ENCODE results near the gene CYB561D1.
A peak's percentile ranks its signal among the peaks of the same experiment; 100 is the strongest.
"Not testable (repeated sequence)": the region's sequence is repeated elsewhere in the genome, so short reads cannot be mapped to it uniquely, and the experiment has no call there.

The CYB561D1 gene

DNA sequence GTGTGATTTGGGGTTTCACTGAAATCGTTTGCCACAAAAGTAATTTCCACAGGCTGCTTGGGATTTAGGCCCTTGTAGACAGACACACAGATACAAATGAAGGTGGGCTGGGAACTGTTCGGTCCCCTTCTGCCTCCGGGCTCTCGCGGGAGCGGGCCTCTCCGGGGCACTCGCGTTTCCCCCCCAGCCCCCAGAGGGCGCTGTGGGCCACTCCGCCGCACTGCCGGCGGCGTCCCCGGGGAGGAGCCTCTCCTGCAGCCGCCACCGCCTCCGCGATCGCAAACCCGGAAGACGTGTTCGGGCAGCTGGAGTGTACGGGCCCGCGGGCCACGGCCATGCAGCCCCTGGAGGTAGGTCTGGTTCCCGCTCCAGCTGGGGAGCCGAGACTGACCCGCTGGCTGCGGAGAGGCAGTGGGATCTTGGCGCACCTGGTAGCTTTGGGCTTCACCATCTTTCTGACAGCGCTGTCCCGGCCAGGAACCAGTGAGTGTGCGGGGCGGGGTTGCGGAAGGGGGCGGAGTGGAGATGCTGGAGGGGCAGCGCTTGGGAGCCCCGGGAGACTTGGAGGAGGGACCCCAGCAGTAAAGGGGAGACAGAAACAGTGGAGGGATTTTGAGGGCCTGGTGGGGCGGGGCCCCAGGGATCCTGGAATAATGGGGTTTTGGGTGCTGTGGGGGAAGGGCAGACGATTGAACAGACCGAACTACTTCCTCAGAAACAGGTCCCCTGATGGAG, at the start of gene CYB561D1:
TSS of gene CYB561D1 (plus strand) at position 290 of the 735 bp plus-strand sequence. CDS start at position 336, 46 bp downstream.
- DNase-seq, result peak; percentile 82 to 83

- no peak for DNase-seq
Measured at GRCh38 chr1:109444346-109444745, 49.5 kb upstream of the CYB561D1 start.

DNA sequence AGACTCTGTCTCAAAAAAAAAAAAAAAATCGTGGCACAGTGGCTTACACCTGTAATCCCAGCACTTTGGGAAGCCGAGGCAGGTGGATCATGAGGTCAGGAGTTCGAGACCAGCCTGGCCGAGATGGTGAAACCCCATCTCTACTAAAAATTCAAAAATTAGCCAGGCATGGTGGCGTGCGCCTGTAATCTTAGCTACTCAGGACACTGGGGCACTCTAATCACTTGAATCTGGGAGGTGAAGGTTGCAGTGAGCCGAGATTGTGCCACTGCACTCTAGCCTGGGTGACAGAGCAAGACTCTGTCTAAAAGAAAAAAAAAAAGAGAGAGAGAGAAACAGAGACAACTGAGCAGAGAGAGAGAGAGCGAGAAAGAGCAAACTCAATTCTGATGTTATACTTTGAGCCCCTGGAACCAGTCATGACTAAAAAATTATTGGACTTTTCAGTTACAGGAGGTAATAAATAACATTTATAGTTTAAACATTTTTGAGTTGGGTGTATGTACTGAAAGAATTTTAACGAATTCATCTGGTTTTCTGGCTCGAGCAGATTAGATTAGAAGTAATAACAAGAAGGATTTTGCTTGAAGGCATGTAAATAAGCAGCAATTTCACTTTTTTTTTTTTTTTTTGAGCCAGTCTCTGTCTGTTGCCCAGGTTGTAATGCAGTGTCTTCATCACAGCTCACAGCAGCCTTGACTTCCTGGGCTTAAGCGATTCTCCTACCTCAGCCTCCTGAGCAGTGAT, 47.8 kb upstream of the CYB561D1 start:
- not testable (repeated sequence) for DNase-seq

DNA sequence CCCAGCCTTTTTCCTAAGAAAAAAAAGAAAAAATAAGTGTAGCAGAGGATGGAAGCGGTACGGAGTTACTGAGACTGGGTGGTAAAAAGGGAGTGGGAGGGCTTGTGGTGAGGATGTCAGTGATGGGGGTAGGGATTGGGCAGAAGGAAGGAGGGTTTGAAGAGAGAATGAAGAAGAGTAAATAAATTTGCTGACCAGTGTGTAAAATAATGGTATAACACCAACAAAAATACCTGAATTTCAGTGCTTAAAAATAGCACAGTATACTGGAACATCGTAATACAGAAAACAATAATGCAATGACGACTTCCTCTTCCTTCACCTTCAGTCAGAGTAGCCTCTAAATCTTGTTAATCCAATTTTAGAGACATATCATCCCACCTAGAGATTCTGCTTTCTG, 46.4 kb upstream of the CYB561D1 start:
- no peak for DNase-seq

GRCh38 chr1:109454497-109455133, 39.3 kb upstream of the CYB561D1 start:
- no peak for DNase-seq

- no peak for DNase-seq
Measured at GRCh38 chr1:109457819-109458218, 36.1 kb upstream of the CYB561D1 start.

DNA sequence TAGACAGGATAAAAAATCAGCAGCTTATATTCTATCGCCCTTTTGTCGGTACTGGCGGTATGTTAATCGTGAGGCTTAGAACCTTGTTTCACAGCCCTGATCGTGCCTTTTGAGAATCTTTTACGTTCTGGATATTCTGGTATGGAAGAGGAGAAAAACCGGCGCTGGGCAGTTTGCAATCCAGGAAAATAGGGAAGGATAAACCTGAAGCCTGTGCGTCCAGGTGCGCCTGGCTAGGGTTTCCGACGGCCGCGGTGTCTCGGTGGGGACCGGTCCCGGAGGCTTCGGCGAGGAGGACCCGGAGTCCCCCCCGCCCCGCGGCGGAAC, 27.8 kb upstream of the CYB561D1 start:
- DNase-seq, result no peak

GRCh38 chr1:109466452-109467300, 27.2 kb upstream of the CYB561D1 start, which contains the start of gene SYPL2:
Gene SYPL2 (plus strand): TSS chr1:109466546. CDS start chr1:109466844, 298 bp downstream.
- DNase-seq, result no peak

- no peak for DNase-seq
Measured at GRCh38 chr1:109467301-109467777, 26.6 kb upstream of the CYB561D1 start.

DNA sequence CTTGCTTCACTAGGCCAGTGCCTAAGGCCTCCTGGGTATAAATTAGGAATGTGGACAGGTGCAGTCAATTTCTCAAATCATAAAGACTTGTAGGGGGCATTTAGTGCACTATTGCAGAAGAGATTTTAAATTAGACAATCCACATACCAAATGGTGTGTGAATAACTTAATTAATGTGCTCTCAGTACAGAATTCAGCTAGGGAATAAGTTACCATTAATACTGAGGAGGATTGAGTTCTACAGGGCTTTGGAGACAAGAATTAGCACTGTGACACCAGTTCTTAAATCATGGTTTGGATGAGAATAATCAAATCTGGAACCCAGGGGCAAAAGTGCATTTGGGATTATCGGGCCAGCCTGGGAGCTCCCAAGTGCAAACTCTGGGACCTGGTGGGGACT, 25.8 kb upstream of the CYB561D1 start:
- DNase-seq, result no peak

GRCh38 chr1:109468903-109469302, 25.0 kb upstream of the CYB561D1 start:
- DNase-seq, result no peak

DNA sequence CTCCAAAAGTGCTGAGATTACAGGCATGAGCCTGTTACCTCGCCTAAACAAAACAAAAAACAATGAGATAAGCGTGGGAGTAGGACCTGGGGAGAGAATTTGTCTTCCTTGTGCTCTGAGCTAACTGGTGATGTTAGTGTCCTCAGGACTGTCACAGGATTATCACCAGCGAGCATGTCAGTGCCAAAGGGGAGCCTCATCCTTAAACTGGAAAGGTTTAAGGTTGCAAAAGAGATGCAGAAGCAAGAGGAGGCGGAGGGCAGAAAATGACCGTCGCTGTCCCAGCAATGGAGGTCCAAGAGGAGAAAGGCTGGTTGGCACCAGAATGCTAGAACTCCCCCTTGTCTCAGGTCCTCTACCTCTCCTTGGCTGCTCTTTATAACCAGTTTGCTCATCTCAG, 23.6 kb upstream of the CYB561D1 start:
- DNase-seq, result no peak

DNA sequence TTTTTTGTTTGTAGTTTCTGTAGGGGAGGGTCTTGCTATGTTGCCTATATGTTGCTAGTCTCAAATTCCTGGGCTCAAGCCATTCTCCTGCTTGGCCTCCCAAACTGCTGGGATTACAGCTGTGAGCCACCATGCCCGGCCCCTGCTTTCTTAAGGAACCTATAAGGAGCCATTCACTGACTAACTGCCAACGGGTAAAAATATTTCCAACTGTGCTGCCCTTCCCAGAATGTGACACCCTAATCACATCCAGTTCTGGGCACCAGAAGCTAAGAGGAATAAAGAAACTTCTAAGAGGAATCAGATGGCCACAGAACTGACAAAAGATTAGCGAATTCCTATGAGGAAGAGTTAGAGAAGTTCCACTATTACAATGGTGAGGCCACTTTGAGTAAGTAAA, 21.1 kb upstream of the CYB561D1 start:
- no peak for DNase-seq

DNA sequence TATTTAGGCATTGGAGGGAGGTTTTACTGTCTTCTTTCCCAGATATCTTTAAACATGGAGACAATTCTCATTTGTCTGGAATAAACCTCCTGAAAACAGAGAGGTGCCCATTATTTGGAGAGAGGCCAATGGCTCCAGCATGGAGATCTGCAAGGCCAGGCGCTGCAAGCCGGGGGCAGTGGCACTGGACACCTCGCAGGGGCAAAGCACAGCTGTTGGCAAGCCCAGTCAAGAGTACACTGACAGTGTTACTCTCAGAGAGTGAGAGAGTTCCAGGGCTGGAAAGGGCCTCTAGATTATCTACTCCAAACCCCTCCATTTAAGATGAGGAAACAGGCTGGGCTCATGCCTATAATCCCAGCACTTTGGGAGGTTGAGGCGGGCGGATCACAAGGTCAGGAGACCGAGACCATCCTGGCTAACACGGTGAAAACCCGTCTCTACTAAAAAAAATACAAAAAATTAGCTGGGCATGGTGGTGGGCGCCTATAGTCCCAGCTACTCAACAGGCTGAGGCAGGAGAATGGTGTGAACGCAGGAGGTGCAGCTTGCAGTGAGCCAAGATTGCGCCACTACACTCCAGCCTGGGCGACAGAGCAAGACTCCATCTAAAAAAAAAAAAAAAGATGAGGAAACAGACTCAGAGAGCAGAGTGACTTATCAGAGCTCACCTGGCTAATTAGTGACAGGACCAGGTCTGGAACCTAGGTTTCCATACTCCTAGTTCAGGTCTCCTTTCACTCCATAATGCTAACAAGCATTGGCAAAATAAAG, 20.4 kb upstream of the CYB561D1 start:
- DNase-seq, result not testable (repeated sequence)

DNA sequence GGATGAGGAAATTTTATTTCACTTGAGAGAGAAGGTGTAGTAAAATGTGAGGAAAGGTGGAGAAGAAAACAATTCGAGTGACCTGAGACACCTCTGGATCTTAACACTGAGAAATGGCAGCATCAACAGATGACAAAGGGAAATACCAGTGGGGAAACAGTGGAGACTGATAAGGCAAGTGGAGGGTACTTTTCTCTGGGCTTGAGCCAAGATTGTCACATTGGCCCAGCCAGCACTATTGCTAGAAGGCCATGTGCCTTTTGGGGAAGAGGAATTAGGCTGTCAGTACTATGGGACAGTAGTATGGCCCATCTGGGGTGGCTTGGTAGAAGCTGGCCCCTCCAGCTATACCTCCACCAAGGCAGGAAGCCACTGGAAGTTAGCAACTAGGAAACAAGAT, 19.2 kb upstream of the CYB561D1 start:
- no peak for DNase-seq

GRCh38 chr1:109475261-109475660, 18.6 kb upstream of the CYB561D1 start:
- no peak for DNase-seq

DNA sequence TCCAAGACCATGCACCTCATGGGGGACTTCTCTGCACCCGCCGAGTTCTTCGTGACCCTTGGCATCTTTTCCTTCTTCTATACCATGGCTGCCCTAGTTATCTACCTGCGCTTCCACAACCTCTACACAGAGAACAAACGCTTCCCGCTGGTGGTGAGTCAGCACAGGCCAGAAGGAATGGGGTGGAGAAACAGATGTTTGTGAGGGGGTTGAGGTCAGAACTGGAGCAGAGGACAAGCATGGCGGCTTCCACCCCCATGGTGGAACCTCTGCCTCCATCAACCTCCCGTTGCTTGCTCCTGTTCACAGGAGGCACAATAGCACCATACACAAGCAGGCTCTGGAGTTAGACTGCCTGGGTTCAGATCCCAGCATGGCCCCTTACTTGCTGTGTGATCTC, 17.1 kb upstream of the CYB561D1 start:
- DNase-seq, result no peak

- DNase-seq, result no peak
Measured at GRCh38 chr1:109477821-109478220, 16.1 kb upstream of the CYB561D1 start.

GRCh38 chr1:109478806-109479205, 15.1 kb upstream of the CYB561D1 start:
- DNase-seq, result no peak

GRCh38 chr1:109479311-109479710, 14.6 kb upstream of the CYB561D1 start:
- DNase-seq, result no peak

DNA sequence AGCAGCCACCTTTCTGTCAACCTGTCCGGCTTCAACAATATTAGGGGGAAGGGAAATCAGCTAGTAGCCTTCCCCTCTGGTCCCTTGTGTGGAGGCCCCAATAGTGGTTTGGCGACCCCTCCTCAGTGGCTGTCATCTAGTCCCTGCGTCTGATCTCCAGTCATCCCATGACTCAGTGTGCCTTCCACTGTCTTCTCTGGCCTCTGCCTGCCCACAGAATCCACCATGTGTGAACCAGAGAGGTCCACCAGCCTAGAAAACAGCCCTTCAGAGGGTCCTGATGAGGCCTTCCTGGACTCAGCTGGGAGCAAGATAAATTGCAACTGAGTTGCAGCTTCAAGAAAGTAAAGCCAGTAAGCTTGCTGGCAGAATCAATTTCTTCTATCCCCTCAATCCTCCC, 14.0 kb upstream of the CYB561D1 start:
- DNase-seq, result no peak

DNA sequence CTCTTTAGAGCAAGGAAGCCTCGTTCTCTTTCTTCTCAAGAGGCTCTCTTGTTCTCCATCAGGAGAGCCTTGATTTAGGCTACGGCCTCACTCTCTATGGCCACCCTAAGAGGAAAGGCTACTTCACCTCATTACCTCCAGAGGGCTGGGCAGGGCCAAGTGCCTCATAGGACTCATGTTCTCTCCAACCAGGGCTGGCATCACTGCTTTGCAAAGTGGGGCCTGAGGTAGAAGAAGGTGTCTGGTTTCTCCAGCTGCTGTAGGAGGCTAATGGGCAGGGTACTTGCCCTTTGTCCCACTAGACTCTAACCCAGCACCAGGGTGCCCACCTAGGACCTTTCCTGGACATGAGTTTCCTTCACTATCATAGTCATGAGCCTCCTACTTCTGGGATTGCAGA, 12.2 kb upstream of the CYB561D1 start:
- no peak for DNase-seq

All from hippocampal formation (tissue), 2 donors.